Measurements from ENCODE around the gene ARHGAP10.

DNA sequence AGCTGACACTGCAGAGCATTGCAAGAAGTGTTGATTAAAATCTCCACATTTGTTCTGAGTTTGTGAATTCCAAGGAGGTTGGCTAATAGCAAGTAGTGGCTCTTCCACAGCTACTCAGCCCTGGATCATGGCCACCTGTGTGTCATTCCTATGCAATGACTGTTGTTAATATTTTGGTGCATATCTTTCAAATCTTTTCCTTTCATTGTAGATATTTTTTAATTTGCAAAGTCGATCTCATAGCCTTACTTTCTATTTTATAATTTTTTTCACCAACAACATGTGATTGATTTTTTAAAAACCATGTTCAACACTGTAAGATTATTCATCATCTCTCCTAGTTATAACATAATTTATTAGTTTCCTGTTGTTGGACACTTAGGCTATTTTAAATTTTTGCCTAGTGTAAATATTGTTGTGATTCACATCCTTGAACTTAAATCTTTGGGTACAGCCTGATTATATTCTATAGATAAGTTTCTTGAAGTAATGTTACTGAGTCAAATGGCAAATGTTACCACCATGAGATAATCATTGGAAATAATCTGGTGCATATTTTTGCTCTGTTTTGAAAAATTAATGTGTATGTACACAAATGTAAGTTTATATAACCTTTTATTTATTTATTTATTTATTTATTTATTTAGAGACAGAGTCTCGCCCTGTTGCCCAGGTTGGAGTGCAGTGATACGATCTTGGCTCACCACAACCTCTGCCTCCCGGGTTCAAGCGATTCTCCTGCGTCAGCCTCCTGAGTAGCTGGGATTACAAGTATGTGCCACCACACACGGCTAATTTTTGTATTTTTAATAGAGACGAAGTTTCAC lies 17.1 kb upstream of the ARHGAP10 start:
- TF ChIP-seq, protein P1, sequence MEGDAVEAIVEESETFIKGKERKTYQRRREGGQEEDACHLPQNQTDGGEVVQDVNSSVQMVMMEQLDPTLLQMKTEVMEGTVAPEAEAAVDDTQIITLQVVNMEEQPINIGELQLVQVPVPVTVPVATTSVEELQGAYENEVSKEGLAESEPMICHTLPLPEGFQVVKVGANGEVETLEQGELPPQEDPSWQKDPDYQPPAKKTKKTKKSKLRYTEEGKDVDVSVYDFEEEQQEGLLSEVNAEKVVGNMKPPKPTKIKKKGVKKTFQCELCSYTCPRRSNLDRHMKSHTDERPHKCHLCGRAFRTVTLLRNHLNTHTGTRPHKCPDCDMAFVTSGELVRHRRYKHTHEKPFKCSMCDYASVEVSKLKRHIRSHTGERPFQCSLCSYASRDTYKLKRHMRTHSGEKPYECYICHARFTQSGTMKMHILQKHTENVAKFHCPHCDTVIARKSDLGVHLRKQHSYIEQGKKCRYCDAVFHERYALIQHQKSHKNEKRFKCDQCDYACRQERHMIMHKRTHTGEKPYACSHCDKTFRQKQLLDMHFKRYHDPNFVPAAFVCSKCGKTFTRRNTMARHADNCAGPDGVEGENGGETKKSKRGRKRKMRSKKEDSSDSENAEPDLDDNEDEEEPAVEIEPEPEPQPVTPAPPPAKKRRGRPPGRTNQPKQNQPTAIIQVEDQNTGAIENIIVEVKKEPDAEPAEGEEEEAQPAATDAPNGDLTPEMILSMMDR (IDR thresholded peaks at IDR 0.05) = no peak
- peak in 1 of 2 donors; percentile 52 for TF ChIP-seq EP300 (IDR thresholded peaks at IDR 0.05)
